NCI-H748 treated with DMSO at 0.1 percent for 48 hours (cell line): ENCODE results near the gene ARHGAP19.
A peak's percentile ranks its signal among the peaks of the same experiment; 100 is the strongest.

ENCODE experiments used
- DNase-seq: peaks from one replicate; lab custom pipeline; 2025; lab: John Stamatoyannopoulos, UW

ARHGAP19 gene

GRCh38 chr10:97228775-97229157 lies 63.7 kb downstream of the ARHGAP19 start:
- no peak for DNase-seq

DNA sequence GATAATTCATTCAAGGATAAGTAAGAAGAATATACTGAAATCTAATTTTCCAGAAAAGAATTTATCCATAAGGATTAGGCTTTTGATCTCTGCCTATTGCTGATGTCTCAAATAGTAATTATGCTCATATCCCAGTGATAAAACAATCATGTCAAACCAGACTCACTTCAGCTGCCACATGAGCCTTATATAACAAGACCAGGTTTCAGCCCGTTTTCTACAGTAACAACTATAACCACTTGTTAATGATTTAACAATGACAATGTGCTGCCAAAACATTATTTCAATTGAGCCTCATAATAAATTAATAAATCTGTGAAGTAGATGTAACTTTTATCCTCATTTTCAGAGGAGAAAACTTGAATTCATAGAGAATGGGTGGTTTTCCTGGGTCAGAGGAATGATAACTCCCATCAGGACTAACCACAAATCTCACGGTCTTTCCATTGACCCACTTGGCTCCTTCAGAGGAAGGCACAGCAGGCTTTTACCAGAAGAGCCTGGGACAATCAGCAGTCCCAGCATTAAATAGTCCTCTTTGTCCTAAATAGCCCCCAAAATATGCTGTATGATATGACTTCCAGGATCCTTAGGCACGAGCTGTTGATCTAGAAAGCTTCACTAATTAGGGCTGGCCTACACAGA lies 64.2 kb downstream of the ARHGAP19 start:
- DNase-seq = no peak

GRCh38 chr10:97226398-97226797 lies 66.0 kb downstream of the ARHGAP19 start:
- no peak for DNase-seq

DNA sequence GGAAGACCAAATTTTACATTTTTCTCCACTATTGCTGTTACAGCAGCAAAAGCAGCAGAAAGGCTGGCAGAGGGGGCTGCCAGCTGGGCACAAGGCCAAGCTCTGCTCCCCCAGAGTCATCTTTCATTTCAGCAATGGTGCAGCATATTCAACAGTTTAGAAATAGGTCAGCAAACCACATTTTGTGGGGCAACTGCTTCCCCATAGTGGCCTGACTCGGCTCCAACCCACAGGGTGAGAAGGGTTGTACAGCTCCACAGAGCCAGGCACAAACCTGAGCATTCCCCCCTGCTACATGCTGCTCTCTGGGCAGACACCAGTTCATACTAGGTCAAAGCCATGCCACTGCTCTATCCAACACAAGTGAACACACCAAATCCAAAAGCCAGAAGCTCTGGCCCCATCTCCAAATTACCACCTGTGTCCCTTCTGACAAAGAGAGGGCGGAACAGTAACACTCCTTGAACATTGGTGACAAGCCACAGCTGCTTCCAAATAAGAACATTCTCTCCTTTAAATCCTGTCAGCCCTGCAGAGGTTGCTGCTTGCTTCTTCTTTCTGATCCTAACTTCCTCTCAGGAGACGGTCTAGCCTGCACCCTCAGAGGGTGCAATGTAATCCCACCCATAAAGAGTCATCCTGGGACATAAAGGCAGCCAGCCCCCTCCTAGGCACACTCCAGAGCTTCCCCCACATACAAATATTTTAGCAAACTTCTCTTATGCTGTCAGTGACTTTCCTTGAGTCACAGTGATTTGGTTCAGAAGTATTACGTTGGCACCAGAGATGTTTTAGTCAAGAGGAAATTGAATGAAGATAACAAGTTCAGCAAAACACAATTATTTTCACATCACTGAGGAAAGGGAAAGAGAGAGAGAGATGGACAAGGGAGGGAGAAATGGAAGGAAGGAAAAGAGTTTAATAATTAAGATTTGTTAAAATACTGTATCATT lies 67.7 kb downstream of the ARHGAP19 start:
- no peak for DNase-seq

- no peak for DNase-seq
Measured at GRCh38 chr10:97222326-97222961, 70.0 kb downstream of the ARHGAP19 start.

DNA sequence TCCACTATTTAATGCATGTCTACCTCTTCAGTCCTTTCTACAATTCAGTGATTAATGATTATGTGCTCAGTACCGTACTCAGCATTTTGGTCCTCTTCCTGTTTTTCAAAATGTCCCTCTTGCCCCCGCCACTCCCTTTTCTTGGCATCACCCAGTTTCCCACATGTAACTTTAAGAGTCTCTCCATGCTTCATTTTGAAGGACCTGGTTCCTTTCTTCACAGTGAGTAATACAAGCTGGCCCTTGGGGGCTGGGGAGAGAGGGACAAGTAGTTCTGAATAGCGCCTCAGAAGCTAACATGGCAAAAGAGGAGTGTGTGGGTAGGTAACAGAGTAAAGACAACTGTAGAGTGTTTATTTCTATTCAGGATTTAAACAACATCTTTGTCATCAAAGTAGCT lies 72.1 kb downstream of the ARHGAP19 start:
- no peak for DNase-seq

DNA sequence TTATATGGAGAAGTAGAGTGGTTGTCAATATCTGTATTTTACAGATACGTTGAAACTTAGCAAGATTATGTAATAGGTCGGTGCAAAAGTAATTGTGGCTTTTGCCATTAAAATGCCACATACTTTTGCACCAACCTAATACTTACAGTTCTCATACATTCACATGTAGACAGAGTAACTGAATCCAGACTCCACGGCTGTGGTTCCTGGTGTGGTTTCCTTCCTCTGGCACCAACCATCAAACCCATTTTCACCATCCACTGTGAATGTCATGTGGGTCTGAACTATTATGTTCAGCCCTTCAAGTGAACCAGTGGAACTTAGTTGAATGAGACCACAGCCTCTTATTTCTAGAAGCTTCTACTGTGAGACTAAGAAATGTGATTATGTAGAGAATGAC lies 75.1 kb downstream of the ARHGAP19 start:
- DNase-seq = no peak

DNA sequence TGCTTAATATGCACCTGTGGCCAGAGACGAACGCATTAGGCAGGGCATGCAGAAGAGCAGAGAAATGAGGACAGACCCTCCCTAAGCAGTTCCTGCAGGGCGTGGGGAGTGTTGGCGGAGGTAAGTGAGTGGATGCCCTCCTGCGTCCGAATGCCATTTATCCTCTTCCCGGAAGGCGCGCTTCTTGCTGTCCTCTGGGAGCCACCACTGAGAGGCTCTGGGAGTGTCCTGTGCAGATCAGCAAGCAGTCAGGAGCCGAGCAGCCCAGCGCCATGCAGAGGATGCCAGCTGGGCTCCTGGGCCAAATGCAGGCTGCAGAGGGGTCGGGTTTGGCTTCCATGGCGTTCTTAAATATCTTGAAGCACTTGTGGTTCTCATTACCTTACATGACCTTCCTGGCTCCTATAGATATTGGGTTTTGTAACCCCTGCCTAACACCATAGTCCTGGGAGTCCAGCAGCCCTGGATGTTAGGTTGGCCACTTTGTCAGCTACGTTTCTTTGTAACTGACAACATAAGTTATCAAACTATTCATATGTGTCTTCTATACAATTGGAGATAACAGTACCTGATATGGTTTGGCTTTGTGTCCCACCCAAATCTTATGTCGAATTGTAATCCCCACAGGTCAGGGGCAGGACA lies 76.7 kb downstream of the ARHGAP19 start:
- no peak for DNase-seq

- no peak for DNase-seq
Measured at GRCh38 chr10:97213431-97213830, 79.0 kb downstream of the ARHGAP19 start.

DNA sequence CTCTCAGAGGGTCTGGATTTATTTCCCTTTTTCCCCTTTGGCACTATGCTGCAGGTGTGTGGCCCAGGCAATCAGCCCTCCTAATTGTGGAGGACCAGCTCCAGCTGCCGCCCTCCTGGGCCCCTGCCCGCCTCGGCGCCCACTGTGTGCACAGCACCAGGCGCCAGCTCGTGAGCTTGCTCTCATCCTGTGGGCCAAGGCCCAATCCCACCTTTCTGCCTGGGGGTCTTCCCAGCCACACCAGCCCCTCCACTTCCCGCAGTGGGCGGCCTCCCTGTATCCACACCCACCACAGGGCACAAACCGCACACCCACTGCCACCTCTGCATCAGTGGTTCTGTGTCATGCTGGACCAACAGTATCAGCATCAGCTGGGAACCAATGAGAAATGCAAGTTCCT lies 81.2 kb downstream of the ARHGAP19 start:
- DNase-seq = no peak

- peak; percentile 27 for DNase-seq
Measured at GRCh38 chr10:97210543-97210960, 81.9 kb downstream of the ARHGAP19 start.

- no peak for DNase-seq
Measured at GRCh38 chr10:97207756-97208346, 84.6 kb downstream of the ARHGAP19 start.

DNA sequence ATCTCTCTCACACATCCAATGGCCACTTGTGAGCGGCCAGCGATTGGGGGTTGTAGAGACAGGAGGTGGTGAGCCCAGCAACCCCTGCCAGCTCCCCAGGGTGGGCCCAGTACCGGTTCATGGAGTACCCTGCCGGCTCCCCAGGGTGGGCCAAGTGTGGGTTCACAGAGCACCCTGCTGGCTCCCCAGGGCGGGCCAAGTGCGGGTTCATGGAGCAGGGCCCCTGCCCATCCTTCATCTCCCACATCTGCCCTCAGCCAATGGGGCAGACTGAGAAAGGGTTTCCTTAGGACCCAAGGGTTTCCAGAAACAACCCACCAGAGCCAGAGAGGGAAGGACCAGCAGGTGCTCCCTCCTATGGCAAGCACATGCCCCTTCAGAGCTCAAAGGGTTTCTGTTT lies 85.3 kb downstream of the ARHGAP19 start:
- DNase-seq = no peak

- no peak for DNase-seq
Measured at GRCh38 chr10:97204826-97205679, 87.4 kb downstream of the ARHGAP19 start.

DNA sequence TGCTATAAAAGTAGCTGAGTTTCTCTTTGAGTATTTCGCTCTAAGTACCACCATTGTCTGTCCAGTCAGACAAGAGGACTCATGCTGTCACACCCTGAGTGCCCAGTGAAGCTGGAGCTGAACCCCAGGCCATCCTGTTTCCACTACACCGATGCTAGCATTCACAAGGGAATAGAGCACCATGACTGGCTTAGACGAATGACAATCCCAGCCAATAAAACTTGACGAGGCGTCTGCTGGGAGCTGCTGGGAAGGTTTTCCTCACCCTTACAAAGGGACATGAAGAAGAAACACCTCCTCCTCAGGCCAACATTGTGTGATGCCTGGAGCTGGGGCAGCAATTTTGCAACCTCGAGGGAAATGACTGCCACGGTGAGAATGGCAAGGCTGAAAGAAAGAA lies 89.2 kb downstream of the ARHGAP19 start:
- no peak for DNase-seq

GRCh38 chr10:97200616-97201015 lies 91.8 kb downstream of the ARHGAP19 start:
- DNase-seq = no peak

GRCh38 chr10:97199152-97199551 lies 93.3 kb downstream of the ARHGAP19 start:
- DNase-seq = no peak

- no peak for DNase-seq
Measured at GRCh38 chr10:97197030-97197500, 95.4 kb downstream of the ARHGAP19 start.

DNA sequence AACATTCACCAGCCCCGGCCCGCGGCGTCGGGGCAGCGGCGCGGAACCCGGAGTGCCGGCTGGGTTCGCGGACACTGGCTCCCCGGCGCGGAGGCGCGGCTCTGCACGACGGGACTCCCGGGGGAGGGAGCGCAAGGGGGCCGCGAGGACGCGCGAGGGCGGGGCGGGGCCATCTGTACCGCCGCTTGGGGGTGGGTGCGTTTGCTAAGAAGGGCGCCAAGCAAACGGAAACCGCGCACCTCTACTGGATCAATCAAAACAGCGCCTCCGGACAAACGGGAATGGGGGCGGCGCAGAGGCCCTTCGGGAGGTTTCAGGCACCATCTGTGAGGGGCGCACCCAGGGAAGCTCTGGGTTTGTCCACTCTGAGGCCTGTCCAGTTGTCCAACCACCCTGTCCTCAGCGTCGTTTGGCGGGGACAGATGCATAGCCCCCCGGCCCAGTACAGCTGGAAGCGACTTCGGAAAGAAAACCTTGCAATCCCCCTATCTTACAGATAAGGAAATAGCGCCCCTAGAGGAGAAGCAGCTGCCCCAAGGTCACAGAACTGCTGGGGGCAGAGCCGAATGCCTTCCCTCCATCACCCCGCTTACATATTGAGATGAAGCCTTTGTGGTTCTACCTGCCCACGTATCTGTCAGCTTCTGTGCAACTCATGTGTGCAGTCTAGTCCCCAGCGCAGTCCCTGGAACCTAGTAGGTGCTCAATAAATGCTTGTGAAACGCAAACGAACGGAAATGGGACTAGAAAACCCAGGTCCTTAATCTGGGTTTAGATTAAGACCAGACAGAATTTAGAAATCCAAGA lies 96.0 kb downstream of the ARHGAP19 start:
- peak; percentile 57 for DNase-seq

GRCh38 chr10:97195706-97196222 lies 96.7 kb downstream of the ARHGAP19 start:
- no peak for DNase-seq
